Measurements from ENCODE around the gene SLC9A5. TPM values are rescaled to one million over a fixed set of nuclear protein-coding genes. Genes with fewer than 3 reads are reported as not detected.

Gene SLC9A5
- polyA plus RNA-seq, 1 donor (not counting 4 experiments of a cell fraction or from before 2014, with no cell fraction given), result 0.51 TPM

- Histone ChIP-seq H3K4me1 (ENCODE audit: control insufficient read depth, extremely low read depth, insufficient read depth, low read length) (peaks cover 17% of the 10 kb centered on the region), H3K4me2 (ENCODE audit: control insufficient read depth, extremely low read depth, insufficient read depth, low read depth, low read length) (no peak overlapping the region), H3K36me3 (ENCODE audit: control insufficient read depth in 2 of 2, extremely low read depth in 1 of 2, insufficient read depth in 2 of 2, low read length in 2 of 2) (peaks cover 0 to 1% of the 10 kb centered on the region in 2 experiments), H3K27ac (ENCODE audit: control insufficient read depth, insufficient read depth, low read length) (no peak overlapping the region), H2AFZ (ENCODE audit: control insufficient read depth, low read length) (no peak overlapping the region), H3K27me3 (ENCODE audit: control insufficient read depth, extremely low read depth, insufficient read depth, low read length) (no peaks in the 10 kb centered on the region), H3K4me3 (ENCODE audit: control insufficient read depth in 2 of 3, extremely low read depth in 1 of 3, insufficient read depth in 2 of 3, low read depth in 1 of 3, low read length in 3 of 3) (no peak overlapping the region), H3K9ac (ENCODE audit: control insufficient read depth, extremely low read depth, insufficient read depth, low read length) (no peak overlapping the region), H3K79me2 (ENCODE audit: control insufficient read depth, insufficient read depth, low read length) (no peaks in the 10 kb centered on the region), H3K9me1 (ENCODE audit: control insufficient read depth, extremely low read depth, insufficient read depth, low read length) (no peaks in the 10 kb centered on the region), H4K20me1 (ENCODE audit: control insufficient read depth, extremely low read depth, insufficient read depth, low read length) (no peaks in the 10 kb centered on the region), H3K9me3 (ENCODE audit: control insufficient read depth, low read depth, low read length) (no peaks in the 10 kb centered on the region)
- FAIRE-seq, result no peak
- dilution Hi-C loops (cut with MboI; ENCODE audit: extremely low pct_ligation_motif_present, low sequenced_read_pairs), result no loop called here
- TF ChIP-seq EZH2 (IDR thresholded peaks at IDR 0.05; ENCODE audit: low read length), result no peak
- no peak for TF ChIP-seq CTCF (optimal IDR thresholded peaks at IDR 0.05 in 1 of 3, IDR thresholded peaks at IDR 0.05 in 1 of 3, conservative IDR thresholded peaks at IDR 0.05 in 1 of 3; ENCODE audit: extremely low read depth in 1 of 3, insufficient read depth in 2 of 3, low read length in 3 of 3)
- no peak for DNase-seq (ENCODE audit: low read depth, low spot score)
Observed at GRCh38 chr16:67215706-67216105, 33.1 kb upstream of the SLC9A5 start.

DNA sequence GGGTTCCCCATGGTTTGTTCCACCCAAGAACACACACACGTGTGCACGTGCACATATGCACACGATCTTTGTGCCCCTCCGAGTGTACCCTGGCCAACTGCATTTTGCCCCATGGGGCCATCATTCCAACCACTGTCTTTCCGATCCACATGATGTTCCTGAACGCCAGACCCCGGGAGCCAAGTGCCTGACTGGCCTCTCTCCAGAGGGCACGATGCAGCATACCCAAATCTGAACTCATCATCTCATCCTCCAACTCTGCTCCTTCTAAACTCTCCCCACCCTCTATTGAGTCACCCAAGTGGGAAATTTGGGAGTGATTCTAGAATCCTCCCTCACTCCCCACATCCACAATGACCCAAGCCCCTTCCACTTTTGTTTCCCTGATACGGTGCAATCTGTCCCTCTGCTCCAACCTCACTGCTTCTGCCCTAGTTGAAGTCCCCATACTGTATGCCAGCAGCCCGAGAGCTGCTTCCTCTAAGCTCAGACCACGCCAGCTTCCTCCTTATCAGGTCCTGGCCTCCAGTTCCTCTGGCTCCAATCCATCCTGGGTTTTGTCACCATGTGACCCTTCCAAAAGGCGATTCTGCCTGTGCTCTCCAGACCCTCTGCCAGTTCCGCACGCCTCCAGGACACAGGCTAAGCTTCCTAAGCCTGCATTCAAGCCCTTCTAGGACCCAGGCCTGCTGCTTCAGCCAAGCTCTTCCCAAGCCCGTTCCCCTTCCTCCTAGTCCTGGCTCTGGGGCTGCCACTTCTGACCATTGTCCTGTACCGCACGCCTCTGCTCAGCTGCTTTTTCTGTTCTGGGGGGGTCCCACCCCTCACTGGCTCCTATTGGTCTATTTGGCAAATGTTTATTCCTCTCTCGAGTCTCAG lies 31.9 kb upstream of the SLC9A5 start:
- Histone ChIP-seq H3K9me1 (ENCODE audit: control insufficient read depth, extremely low read depth, insufficient read depth, low read length) (no peaks in the 10 kb centered on the region), H3K4me1 (ENCODE audit: control insufficient read depth, extremely low read depth, insufficient read depth, low read length) (peaks cover 15% of the 10 kb centered on the region), H3K79me2 (ENCODE audit: control insufficient read depth, insufficient read depth, low read length) (no peaks in the 10 kb centered on the region), H3K36me3 (ENCODE audit: control insufficient read depth in 2 of 2, extremely low read depth in 1 of 2, insufficient read depth in 2 of 2, low read length in 2 of 2) (peaks cover 0 to 1% of the 10 kb centered on the region in 2 experiments), H2AFZ (ENCODE audit: control insufficient read depth, low read length) (no peak overlapping the region), H3K27me3 (ENCODE audit: control insufficient read depth, extremely low read depth, insufficient read depth, low read length) (no peaks in the 10 kb centered on the region), H3K27ac (ENCODE audit: control insufficient read depth, insufficient read depth, low read length) (no peak overlapping the region), H4K20me1 (ENCODE audit: control insufficient read depth, extremely low read depth, insufficient read depth, low read length) (no peaks in the 10 kb centered on the region), H3K4me2 (ENCODE audit: control insufficient read depth, extremely low read depth, insufficient read depth, low read depth, low read length) (no peak overlapping the region), H3K9me3 (ENCODE audit: control insufficient read depth, low read depth, low read length) (no peaks in the 10 kb centered on the region), H3K9ac (ENCODE audit: control insufficient read depth, extremely low read depth, insufficient read depth, low read length) (no peak overlapping the region), H3K4me3 (ENCODE audit: control insufficient read depth in 2 of 3, extremely low read depth in 1 of 3, insufficient read depth in 2 of 3, low read depth in 1 of 3, low read length in 3 of 3) (no peak overlapping the region)
- no peak for DNase-seq (ENCODE audit: low read depth, low spot score)
- dilution Hi-C loops (cut with MboI; ENCODE audit: extremely low pct_ligation_motif_present, low sequenced_read_pairs), result no loop called here
- no peak for FAIRE-seq
- TF ChIP-seq CTCF (optimal IDR thresholded peaks at IDR 0.05 in 1 of 3, IDR thresholded peaks at IDR 0.05 in 1 of 3, conservative IDR thresholded peaks at IDR 0.05 in 1 of 3; ENCODE audit: extremely low read depth in 1 of 3, insufficient read depth in 2 of 3, low read length in 3 of 3) (no peak), EZH2 (IDR thresholded peaks at IDR 0.05; ENCODE audit: low read length) (no peak)
